Measurements from ENCODE around the gene PRR30. TPM values are rescaled to one million over a fixed set of nuclear protein-coding genes. Genes with fewer than 3 reads are reported as not detected.

Gene PRR30
- total RNA-seq, 1 experiment from 2014 or later, result not detected

- H3K27me3 Mint-ChIP-seq (ENCODE audit: insufficient read depth, unreplicated experiment), result peaks cover 3% of the 10 kb centered on the region
- no TSS peak for BruUV-seq (replicated peaks)
- intact Hi-C loops (cut with micrococcal nuclease; ENCODE audit: unreplicated experiment), result no loop called here
- Histone ChIP-seq H3K4me1 (no peaks in the 10 kb centered on the region), H3K27me3 (replicated peaks; ENCODE audit: control insufficient read depth, insufficient read depth, low read length) (no peaks in the 10 kb centered on the region), H3K9me3 (no peaks in the 10 kb centered on the region), H3K36me3 (ENCODE audit: control insufficient read depth, insufficient read depth, low read length) (no peaks in the 10 kb centered on the region), H3K4me3 (ENCODE audit: low read depth, low read length) (no peak overlapping the region)
- no peaks in the 10 kb centered on the region for H3K36me3 Mint-ChIP-seq (ENCODE audit: insufficient read depth, unreplicated experiment)
- no peaks in the 10 kb centered on the region for H3K4me1 Mint-ChIP-seq (ENCODE audit: low read depth, unreplicated experiment)
- no peaks in the 10 kb centered on the region for H3K9me3 Mint-ChIP-seq (ENCODE audit: unreplicated experiment)
- no peak overlapping the region for H3K4me3 Mint-ChIP-seq (ENCODE audit: unreplicated experiment)
- CTCF ChIA-PET, result no interaction called here
- DNase-seq, result peak in 1 of 2 experiments; percentile 17
- no peak overlapping the region for H3K27ac Mint-ChIP-seq (ENCODE audit: unreplicated experiment)
- POLR2A ChIA-PET, result no interaction called here
- TF ChIP-seq, protein P1, sequence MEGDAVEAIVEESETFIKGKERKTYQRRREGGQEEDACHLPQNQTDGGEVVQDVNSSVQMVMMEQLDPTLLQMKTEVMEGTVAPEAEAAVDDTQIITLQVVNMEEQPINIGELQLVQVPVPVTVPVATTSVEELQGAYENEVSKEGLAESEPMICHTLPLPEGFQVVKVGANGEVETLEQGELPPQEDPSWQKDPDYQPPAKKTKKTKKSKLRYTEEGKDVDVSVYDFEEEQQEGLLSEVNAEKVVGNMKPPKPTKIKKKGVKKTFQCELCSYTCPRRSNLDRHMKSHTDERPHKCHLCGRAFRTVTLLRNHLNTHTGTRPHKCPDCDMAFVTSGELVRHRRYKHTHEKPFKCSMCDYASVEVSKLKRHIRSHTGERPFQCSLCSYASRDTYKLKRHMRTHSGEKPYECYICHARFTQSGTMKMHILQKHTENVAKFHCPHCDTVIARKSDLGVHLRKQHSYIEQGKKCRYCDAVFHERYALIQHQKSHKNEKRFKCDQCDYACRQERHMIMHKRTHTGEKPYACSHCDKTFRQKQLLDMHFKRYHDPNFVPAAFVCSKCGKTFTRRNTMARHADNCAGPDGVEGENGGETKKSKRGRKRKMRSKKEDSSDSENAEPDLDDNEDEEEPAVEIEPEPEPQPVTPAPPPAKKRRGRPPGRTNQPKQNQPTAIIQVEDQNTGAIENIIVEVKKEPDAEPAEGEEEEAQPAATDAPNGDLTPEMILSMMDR (IDR thresholded peaks at IDR 0.05; ENCODE audit: insufficient read depth in 1 of 2, low read depth in 1 of 2, low read length in 1 of 2, severe bottlenecking in 1 of 2, unreplicated experiment in 1 of 2), result no peak
These were observed 4.1 kb upstream of the PRR30 start for GRCh38 chr2:27143285-27143684.

DNA sequence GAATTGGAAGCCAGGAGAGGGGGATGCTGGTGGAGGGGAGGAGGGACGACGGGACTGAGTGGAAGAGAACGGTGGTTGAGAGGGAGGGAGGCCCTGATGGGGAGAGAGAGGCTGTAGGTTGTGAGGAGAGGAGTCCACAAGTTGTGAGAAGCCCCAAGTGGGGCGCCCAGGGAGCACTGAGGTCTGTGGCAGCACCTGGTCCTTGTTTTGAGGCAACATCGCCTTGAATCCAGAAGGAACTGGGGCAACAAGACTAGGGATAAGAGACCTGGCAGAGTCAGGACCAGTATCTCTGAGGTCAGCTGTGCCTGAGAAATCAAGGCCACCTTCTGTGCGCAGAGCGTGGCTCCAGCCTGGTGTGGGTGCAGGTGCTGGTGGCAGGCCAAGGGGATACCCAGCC lies 1.1 kb downstream of the PRR30 start:
- intact Hi-C loops (cut with micrococcal nuclease; ENCODE audit: unreplicated experiment), result no loop called here
- BruUV-seq (replicated peaks), result no TSS peak
- Histone ChIP-seq H3K9me3 (no peaks in the 10 kb centered on the region), H3K27me3 (replicated peaks; ENCODE audit: control insufficient read depth, insufficient read depth, low read length) (no peaks in the 10 kb centered on the region), H3K36me3 (ENCODE audit: control insufficient read depth, insufficient read depth, low read length) (no peaks in the 10 kb centered on the region), H3K4me1 (peaks cover 5% of the 10 kb centered on the region; the same call in 1 of the 2 replicates), H3K4me3 (ENCODE audit: low read depth, low read length) (no peak overlapping the region)
- H3K9me3 Mint-ChIP-seq (ENCODE audit: unreplicated experiment), result no peaks in the 10 kb centered on the region
- TF ChIP-seq, protein P1 (IDR thresholded peaks at IDR 0.05; ENCODE audit: insufficient read depth in 1 of 2, low read depth in 1 of 2, low read length in 1 of 2, severe bottlenecking in 1 of 2, unreplicated experiment in 1 of 2), result no peak
- no peak overlapping the region for H3K4me3 Mint-ChIP-seq (ENCODE audit: unreplicated experiment)
- H3K4me1 Mint-ChIP-seq (ENCODE audit: low read depth, unreplicated experiment), result peaks cover 4% of the 10 kb centered on the region
- peaks cover 29% of the 10 kb centered on the region for H3K36me3 Mint-ChIP-seq (ENCODE audit: insufficient read depth, unreplicated experiment)
- ChIA-PET CTCF (no interaction called here), POLR2A (no interaction called here)
- peaks cover 1% of the 10 kb centered on the region for H3K27me3 Mint-ChIP-seq (ENCODE audit: insufficient read depth, unreplicated experiment)
- H3K27ac Mint-ChIP-seq (ENCODE audit: unreplicated experiment), result no peak overlapping the region
- DNase-seq, result no peak

DNA sequence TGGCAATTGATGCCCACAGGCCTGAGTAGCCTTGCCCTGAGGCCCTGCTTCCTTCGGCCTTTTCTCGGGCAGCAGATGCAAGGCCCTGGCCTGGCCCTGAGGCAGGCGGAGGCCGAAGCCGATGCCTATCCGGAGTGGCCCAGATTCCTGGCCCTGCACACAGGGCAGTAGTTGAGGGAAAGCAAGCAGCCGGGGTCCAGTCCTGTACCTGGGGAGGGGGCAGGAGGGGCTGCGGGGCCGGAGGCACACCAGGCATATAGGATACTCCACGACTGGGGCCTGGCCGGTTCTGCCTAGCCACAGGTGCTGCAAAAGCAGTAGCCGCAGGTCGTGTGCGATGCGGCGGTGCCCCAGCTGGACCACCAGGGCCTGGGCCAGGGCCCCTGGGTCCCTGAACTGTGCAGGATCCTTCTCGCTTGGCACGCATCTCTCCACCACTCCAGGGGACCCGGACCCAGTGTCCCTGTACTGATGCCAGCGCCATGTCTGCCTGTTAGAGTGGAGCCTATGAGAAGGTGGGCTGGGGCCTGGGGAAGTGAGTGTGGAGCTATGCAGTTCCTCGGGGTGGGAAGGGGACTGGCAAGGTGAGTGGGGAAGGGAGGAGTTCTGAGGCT lies 1.8 kb downstream of the PRR30 start:
- Histone ChIP-seq H3K9me3 (no peaks in the 10 kb centered on the region), H3K36me3 (ENCODE audit: control insufficient read depth, insufficient read depth, low read length) (no peaks in the 10 kb centered on the region), H3K4me3 (ENCODE audit: low read depth, low read length) (no peak overlapping the region), H3K27me3 (replicated peaks; ENCODE audit: control insufficient read depth, insufficient read depth, low read length) (no peaks in the 10 kb centered on the region), H3K4me1 (peaks cover 5% of the 10 kb centered on the region; the same call in 1 of the 2 replicates)
- Mint-ChIP-seq H3K27ac (ENCODE audit: unreplicated experiment) (no peak overlapping the region), H3K36me3 (ENCODE audit: insufficient read depth, unreplicated experiment) (peaks cover 35% of the 10 kb centered on the region), H3K27me3 (ENCODE audit: insufficient read depth, unreplicated experiment) (no peaks in the 10 kb centered on the region), H3K4me1 (ENCODE audit: low read depth, unreplicated experiment) (peaks cover 6% of the 10 kb centered on the region), H3K9me3 (ENCODE audit: unreplicated experiment) (no peaks in the 10 kb centered on the region), H3K4me3 (ENCODE audit: unreplicated experiment) (no peak overlapping the region)
- POLR2A ChIA-PET, result no interaction called here
- TF ChIP-seq, protein P1 (IDR thresholded peaks at IDR 0.05; ENCODE audit: insufficient read depth in 1 of 2, low read depth in 1 of 2, low read length in 1 of 2, severe bottlenecking in 1 of 2, unreplicated experiment in 1 of 2), result no peak
- DNase-seq, result no peak
- intact Hi-C loops (cut with micrococcal nuclease; ENCODE audit: unreplicated experiment), result no loop called here
- BruUV-seq (replicated peaks), result no TSS peak
- CTCF ChIA-PET, result no interaction called here
